HepG2 (cell line): ENCODE data around the gene FBLIM1. TPM values are rescaled to one million over a fixed set of nuclear protein-coding genes. Genes with fewer than 3 reads are reported as not detected.

Experiments used
- GATAD1 ChIP-seq: IDR thresholded peaks from 2 replicates; pipeline ENCODE4 v1.6.1; 2016; ENCODE audit warnings: missing genetic modification reagents, missing compliant biosample characterization
- MEIS2 ChIP-seq: sonication (generic); formaldehyde crosslinking; IDR thresholded peaks from 2 replicates; pipeline ENCODE4 v1.9.0; 2021; ENCODE audit warnings: mild to moderate bottlenecking, missing genetic modification reagents
- RELA ChIP-seq: sonication (generic); formaldehyde crosslinking; IDR thresholded peaks from 2 replicates; pipeline ENCODE4 v1.4.0; 2020; ENCODE audit warnings: missing genetic modification reagents
- TARDBP ChIP-seq: sonication (generic); formaldehyde crosslinking; IDR thresholded peaks from 2 replicates; pipeline ENCODE4 v1.8.0; 2022; ENCODE audit warnings: mild to moderate bottlenecking, missing genetic modification reagents
- TP53 ChIP-seq: sonication (generic); formaldehyde crosslinking; conservative IDR thresholded peaks from 2 replicates; pipeline ENCODE4 v1.4.0; 2020; ENCODE audit warnings: missing genetic modification reagents
- ZBTB14 ChIP-seq: sonication (generic); formaldehyde crosslinking; IDR thresholded peaks from 2 replicates; pipeline ENCODE4 v1.4.0; 2020; ENCODE audit warnings: missing genetic modification reagents
- ZBTB21 ChIP-seq: sonication (generic); formaldehyde crosslinking; IDR thresholded peaks from 2 replicates; pipeline ENCODE4 v1.4.0; 2020; ENCODE audit warnings: missing genetic modification reagents
- ZBTB7B ChIP-seq: sonication (generic); formaldehyde crosslinking; IDR thresholded peaks from 2 replicates; pipeline ENCODE4 v1.4.0; 2020; ENCODE audit warnings: missing genetic modification reagents
- ZFP41 ChIP-seq: sonication (generic); formaldehyde crosslinking; IDR thresholded peaks from 2 replicates; pipeline ENCODE4 v1.4.0; 2020; ENCODE audit warnings: mild to moderate bottlenecking, missing genetic modification reagents, borderline replicate concordance
- ZNF329 ChIP-seq: sonication (generic); formaldehyde crosslinking; IDR thresholded peaks from 2 replicates; pipeline ENCODE4 v1.9.0; 2021; ENCODE audit warnings: low read depth, mild to moderate bottlenecking, missing genetic modification reagents
- ZNF468 ChIP-seq: sonication (generic); formaldehyde crosslinking; IDR thresholded peaks from 2 replicates; pipeline ENCODE4 v1.8.0; 2022; ENCODE audit warnings: mild to moderate bottlenecking, moderate library complexity, missing genetic modification reagents
- ZNF577 ChIP-seq: sonication (generic); formaldehyde crosslinking; IDR thresholded peaks from 2 replicates; pipeline ENCODE4 v1.4.0; 2020; ENCODE audit warnings: mild to moderate bottlenecking, low read depth, missing genetic modification reagents, borderline replicate concordance
- ZNF607 ChIP-seq: sonication (generic); formaldehyde crosslinking; IDR thresholded peaks from 2 replicates; pipeline ENCODE4 v1.5.1; 2020; ENCODE audit warnings: missing genetic modification reagents, mild to moderate bottlenecking, borderline replicate concordance
- polyA plus RNA-seq, 8 experiments: library from polyadenylated mRNA; depleted of rRNA in 3 of 8; stranded (reverse) in 7 of 8; unstranded in 1 of 8; fragments of >200 nt; fragmentation: Illumina TruSeq in 4 of 8; extraction: Trizol in 4 of 8; gene quantifications; 2 replicates each; pipeline versions ENCODE4 v1.2.1 to v1.2.3, GENCODE V29; 2011 to 2016; ENCODE audit warnings: low read depth in 4 of 8, missing spikeins in 1 of 8, mixed read lengths in 1 of 8; ENCODE audit not compliant: insufficient read depth in 1 of 8
- total RNA-seq, 5 experiments: library from RNA; depleted of rRNA; stranded (reverse); fragments of >200 nt; fragmentation: Illumina TruSeq; extraction: Trizol; gene quantifications; 2 replicates each; pipeline ENCODE4 v1.2.3, GENCODE V29; 2016; ENCODE audit warnings: low read depth in 1 of 5
- TF ChIP-seq, protein P1 (sequence below): sonication (generic); formaldehyde crosslinking; IDR thresholded peaks from 2 replicates; pipeline ENCODE4 v1.4.0; 2020; ENCODE audit warnings: mild to moderate bottlenecking, missing genetic modification reagents
- TF ChIP-seq, protein P2 (sequence below): sonication (generic); formaldehyde crosslinking; IDR thresholded peaks from 2 replicates; pipeline ENCODE4 v1.5.1; 2020; ENCODE audit warnings: mild to moderate bottlenecking, missing genetic modification reagents, moderate library complexity

The FBLIM1 gene
- total and polyA plus RNA-seq, 2 of the 13 experiments (the other 11 are each of a cell fraction or from before 2014, with no cell fraction given) = 10.6 to 23.0 TPM

- TF ChIP-seq, protein P1, sequence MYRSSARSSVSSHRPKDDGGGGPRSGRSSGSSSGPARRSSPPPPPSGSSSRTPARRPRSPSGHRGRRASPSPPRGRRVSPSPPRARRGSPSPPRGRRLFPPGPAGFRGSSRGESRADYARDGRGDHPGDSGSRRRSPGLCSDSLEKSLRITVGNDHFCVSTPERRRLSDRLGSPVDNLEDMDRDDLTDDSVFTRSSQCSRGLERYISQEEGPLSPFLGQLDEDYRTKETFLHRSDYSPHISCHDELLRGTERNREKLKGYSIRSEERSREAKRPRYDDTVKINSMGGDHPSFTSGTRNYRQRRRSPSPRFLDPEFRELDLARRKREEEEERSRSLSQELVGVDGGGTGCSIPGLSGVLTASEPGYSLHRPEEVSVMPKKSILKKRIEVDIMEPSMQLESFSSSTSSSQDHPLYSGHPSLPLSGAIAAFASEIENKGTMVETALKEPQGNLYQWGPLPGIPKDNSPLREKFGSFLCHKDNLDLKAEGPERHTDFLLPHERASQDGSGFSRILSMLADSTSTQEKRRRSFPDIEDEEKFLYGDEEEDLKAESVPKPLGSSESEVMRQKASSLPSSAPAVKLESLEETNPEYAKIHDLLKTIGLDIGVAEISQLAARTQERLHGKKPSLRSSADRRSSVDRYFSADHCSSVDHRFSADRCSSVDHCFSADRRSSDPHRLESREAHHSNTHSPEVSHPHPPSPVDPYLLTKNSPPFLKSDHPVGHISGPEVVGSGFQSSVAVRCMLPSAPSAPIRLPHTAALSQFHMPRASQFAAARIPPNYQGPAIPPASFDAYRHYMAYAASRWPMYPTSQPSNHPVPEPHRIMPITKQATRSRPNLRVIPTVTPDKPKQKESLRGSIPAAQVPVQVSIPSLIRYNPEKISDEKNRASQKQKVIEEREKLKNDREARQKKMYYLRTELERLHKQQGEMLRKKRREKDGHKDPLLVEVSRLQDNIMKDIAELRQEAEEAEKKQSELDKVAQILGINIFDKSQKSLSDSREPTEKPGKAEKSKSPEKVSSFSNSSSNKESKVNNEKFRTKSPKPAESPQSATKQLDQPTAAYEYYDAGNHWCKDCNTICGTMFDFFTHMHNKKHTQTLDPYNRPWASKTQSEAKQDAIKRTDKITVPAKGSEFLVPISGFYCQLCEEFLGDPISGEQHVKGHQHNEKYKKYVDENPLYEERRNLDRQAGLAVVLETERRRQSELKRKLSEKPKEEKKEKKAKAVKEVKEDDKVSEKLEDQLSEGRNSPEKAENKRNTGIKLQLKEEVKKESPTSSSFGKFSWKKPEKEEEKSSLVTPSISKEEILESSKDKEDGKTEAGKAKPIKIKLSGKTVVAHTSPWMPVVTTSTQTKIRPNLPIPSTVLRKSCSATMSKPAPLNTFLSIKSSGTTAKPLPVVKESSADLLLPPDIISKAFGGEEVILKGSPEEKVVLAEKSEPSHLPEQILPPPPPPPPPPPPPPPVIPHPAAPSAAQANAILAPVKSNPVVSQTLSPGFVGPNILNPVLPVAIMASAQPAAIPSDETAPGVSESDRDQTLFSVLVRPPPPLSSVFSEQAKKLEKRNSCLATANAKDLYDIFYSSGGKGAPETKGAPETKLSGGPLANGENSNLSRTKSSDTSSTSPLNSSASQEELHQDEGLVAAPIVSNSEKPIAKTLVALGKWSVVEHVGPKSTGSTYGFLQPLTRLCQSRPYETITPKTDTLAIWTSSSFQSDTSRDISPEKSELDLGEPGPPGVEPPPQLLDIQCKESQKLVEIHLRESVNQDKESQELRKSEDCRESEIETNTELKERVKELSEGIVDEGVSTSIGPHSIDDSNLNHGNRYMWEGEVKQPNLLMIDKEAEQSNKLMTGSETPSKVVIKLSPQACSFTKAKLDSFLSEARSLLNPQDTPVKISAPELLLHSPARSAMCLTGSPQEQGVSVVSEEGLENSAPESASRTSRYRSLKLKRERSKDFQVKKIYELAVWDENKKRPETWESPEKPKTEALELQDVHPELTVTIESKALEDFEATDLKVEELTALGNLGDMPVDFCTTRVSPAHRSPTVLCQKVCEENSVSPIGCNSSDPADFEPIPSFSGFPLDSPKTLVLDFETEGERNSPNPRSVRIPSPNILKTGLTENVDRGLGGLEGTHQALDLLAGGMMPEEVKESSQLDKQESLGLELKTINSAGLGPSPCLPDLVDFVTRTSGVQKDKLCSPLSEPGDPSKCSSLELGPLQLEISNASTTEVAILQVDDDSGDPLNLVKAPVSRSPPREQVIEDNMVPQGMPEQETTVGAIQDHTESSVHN (CRISPR knock-in tag) = 0 out of 2 replicates have a peak, but pooled peaks have one; percentile 57
- TF ChIP-seq ZBTB7B (CRISPR knock-in tag) (no peak), TARDBP (CRISPR knock-in tag) (no peak), ZBTB14 (CRISPR knock-in tag) (no peak), MEIS2 (CRISPR knock-in tag) (no peak), ZBTB21 (no peak), ZNF577 (CRISPR knock-in tag) (no peak), ZNF607 (CRISPR knock-in tag) (no peak), GATAD1 (CRISPR knock-in tag) (no peak), ZFP41 (CRISPR knock-in tag) (no peak), RELA (CRISPR knock-in tag) (no peak), TP53 (CRISPR knock-in tag) (no peak), ZNF329 (CRISPR knock-in tag) (no peak), ZNF468 (CRISPR knock-in tag) (no peak)
- TF ChIP-seq, protein P2, sequence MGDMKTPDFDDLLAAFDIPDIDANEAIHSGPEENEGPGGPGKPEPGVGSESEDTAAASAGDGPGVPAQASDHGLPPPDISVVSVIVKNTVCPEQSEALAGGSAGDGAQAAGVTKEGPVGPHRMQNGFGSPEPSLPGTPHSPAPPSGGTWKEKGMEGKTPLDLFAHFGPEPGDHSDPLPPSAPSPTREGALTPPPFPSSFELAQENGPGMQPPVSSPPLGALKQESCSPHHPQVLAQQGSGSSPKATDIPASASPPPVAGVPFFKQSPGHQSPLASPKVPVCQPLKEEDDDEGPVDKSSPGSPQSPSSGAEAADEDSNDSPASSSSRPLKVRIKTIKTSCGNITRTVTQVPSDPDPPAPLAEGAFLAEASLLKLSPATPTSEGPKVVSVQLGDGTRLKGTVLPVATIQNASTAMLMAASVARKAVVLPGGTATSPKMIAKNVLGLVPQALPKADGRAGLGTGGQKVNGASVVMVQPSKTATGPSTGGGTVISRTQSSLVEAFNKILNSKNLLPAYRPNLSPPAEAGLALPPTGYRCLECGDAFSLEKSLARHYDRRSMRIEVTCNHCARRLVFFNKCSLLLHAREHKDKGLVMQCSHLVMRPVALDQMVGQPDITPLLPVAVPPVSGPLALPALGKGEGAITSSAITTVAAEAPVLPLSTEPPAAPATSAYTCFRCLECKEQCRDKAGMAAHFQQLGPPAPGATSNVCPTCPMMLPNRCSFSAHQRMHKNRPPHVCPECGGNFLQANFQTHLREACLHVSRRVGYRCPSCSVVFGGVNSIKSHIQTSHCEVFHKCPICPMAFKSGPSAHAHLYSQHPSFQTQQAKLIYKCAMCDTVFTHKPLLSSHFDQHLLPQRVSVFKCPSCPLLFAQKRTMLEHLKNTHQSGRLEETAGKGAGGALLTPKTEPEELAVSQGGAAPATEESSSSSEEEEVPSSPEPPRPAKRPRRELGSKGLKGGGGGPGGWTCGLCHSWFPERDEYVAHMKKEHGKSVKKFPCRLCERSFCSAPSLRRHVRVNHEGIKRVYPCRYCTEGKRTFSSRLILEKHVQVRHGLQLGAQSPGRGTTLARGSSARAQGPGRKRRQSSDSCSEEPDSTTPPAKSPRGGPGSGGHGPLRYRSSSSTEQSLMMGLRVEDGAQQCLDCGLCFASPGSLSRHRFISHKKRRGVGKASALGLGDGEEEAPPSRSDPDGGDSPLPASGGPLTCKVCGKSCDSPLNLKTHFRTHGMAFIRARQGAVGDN (CRISPR knock-in tag) = peak; percentile 58
Measured at GRCh38 chr1:15747378-15747777, 11.2 kb upstream of the FBLIM1 start (continued).
